GM18507 (cell line): Measurements from ENCODE around the gene PI16.

Experiments used
- DNase-seq: peaks from one replicate; pipeline ENCODE4 v3.0.0; 2011; ENCODE audit warnings: low read depth; ENCODE audit not compliant: insufficient read length; ENCODE audit errors: extremely low spot score
- FAIRE-seq: peaks from 2 replicates; lab custom pipeline; 2011; peaks lifted over from hg19 to GRCh38; lab: Jason Lieb, UNC

The PI16 gene

GRCh38 chr6:37011656-37012378 is 57.3 kb downstream of the PI16 start:
- FAIRE-seq (no peak), DNase-seq (no peak)

DNA sequence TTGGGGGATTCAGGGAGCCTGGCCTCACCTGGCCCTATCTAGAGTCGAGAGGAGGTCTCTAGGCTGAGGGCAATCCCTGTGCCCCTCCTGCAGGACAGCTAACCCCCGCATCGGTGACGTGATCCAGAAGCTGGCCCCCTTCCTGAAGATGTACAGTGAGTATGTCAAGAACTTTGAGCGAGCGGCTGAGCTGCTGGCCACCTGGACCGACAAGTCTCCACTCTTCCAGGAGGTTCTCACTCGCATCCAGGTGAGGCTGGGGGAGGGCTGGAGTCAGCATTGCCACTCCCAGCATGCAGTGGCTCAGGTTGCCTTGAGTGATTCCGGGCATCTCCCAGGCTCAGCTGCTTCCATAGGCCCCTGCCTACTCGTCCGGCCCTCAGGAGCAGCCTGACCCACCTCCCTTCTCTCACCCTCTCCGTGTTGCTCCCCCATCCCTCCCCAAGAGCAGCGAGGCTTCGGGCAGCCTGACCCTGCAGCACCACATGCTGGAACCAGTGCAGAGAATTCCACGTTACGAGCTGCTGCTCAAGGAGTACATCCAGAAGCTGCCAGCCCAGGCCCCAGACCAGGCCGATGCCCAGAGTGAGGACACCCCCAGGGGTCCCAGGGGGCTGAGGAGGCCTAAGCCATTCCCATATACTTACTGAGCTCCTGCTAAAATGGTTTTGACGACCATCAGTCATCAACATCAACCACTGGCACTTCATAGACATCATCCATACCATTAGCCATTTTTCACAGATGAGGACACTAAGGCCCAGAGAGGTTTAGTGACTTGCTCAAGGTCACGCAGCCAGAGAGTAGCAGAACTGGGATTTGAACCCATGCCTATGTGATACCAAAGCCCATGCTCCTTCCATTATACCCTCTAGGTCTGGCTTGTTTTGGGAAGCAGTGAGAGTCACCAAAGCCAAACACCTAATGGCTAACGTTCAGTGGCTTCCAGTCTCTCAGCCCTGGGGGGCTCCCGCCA is 59.3 kb downstream of the PI16 start:
- FAIRE-seq: no peak
- DNase-seq: no peak
